IgD-negative memory B cell (primary cell): Measurements from ENCODE around the gene TNKS1BP1. TPM values are rescaled to one million over a fixed set of nuclear protein-coding genes. Genes with fewer than 3 reads are reported as not detected.
"Not testable (repeated sequence)": the region's sequence is repeated elsewhere in the genome, so short reads cannot be mapped to it uniquely, and the experiment has no call there.

Source experiments
- H3K27ac Mint-ChIP-seq, 3 donors: one replicate each; pipeline ENCODE4 v1.8.0; 2020 to 2022; ENCODE audit warnings: mild to moderate bottlenecking in 3 of 3, mixed read lengths in 3 of 3, moderate library complexity in 1 of 3
- H3K27me3 Mint-ChIP-seq: one replicate; pipeline ENCODE4 v1.8.0; 2021; ENCODE audit warnings: mixed read lengths
- H3K36me3 Mint-ChIP-seq: one replicate; pipeline ENCODE4 v1.8.0; 2020; ENCODE audit warnings: mild to moderate bottlenecking, mixed read lengths
- H3K4me1 Mint-ChIP-seq, 3 donors: one replicate each; pipeline ENCODE4 v1.8.0; 2020 to 2022; ENCODE audit warnings: mixed read lengths in 3 of 3, mild to moderate bottlenecking in 1 of 3
- H3K4me3 Mint-ChIP-seq, 4 donors: one replicate each; pipeline ENCODE4 v1.8.0; 2020 to 2022; ENCODE audit warnings: mild to moderate bottlenecking in 4 of 4, mixed read lengths in 4 of 4, moderate library complexity in 3 of 4
- H3K9me3 Mint-ChIP-seq, 3 donors: one replicate each; pipeline ENCODE4 v1.8.0; 2020 to 2021; ENCODE audit warnings: mixed read lengths in 3 of 3, mild to moderate bottlenecking in 1 of 3
- polyA plus RNA-seq: library from polyadenylated mRNA; unstranded; fragments of 300-500 nt; fragmentation: Illumina TruSeq; gene quantifications from one replicate; pipeline ENCODE4 v1.2.3, GENCODE V29; 2021

The TNKS1BP1 gene
- polyA plus RNA-seq, 1 donor from 2014 or later: 5.5 TPM

GRCh38 chr11:57347336-57347735, 22.6 kb upstream of the TNKS1BP1 start:
- H3K36me3 Mint-ChIP-seq: no peaks in the 10 kb centered on the region
- peaks cover 2 to 7% (median 4%) of the 10 kb centered on the region in 3 donors for H3K4me1 Mint-ChIP-seq
- H3K27ac Mint-ChIP-seq: no peak overlapping the region
- H3K9me3 Mint-ChIP-seq: peaks cover 0 to 6% (median 2%) of the 10 kb centered on the region in 3 donors
- no peak overlapping the region for H3K4me3 Mint-ChIP-seq
- H3K27me3 Mint-ChIP-seq: peaks cover 6% of the 10 kb centered on the region

- H3K9me3 Mint-ChIP-seq: no peaks in the 10 kb centered on the region
- no peaks in the 10 kb centered on the region for H3K36me3 Mint-ChIP-seq
- peaks cover 7% of the 10 kb centered on the region for H3K27me3 Mint-ChIP-seq
- H3K4me3 Mint-ChIP-seq: peak overlapping the region in 1 of 4 donors; percentile 34
- no peak overlapping the region for H3K27ac Mint-ChIP-seq
- peaks cover 2 to 7% (median 4%) of the 10 kb centered on the region in 3 donors for H3K4me1 Mint-ChIP-seq
Observed at GRCh38 chr11:57345555-57346211, 20.9 kb upstream of the TNKS1BP1 start.

- H3K27me3 Mint-ChIP-seq: peaks cover 5% of the 10 kb centered on the region
- no peaks in the 10 kb centered on the region for H3K9me3 Mint-ChIP-seq
- H3K4me3 Mint-ChIP-seq: no peak overlapping the region
Observed at GRCh38 chr11:57344826-57345225, 20.1 kb upstream of the TNKS1BP1 start.

GRCh38 chr11:57343825-57344224, 19.1 kb upstream of the TNKS1BP1 start:
- Mint-ChIP-seq H3K27me3 (peaks cover 10% of the 10 kb centered on the region), H3K27ac (no peak overlapping the region), H3K4me1 (peaks cover 0 to 7% (median 2%) of the 10 kb centered on the region in 3 donors), H3K36me3 (no peaks in the 10 kb centered on the region), H3K9me3 (no peaks in the 10 kb centered on the region), H3K4me3 (no peak overlapping the region)

More at GRCh38 chr11:57344826-57345225, 20.1 kb upstream of the TNKS1BP1 start:
- Mint-ChIP-seq H3K27ac (no peak overlapping the region), H3K36me3 (no peaks in the 10 kb centered on the region), H3K4me1 (peaks cover 0 to 7% (median 2%) of the 10 kb centered on the region in 3 donors)

- H3K27ac Mint-ChIP-seq: no peak overlapping the region
Observed at GRCh38 chr11:57342702-57343101, 17.9 kb upstream of the TNKS1BP1 start.

GRCh38 chr11:57341250-57341808, 16.6 kb upstream of the TNKS1BP1 start:
- H3K36me3 Mint-ChIP-seq: no peaks in the 10 kb centered on the region
- H3K4me3 Mint-ChIP-seq: no peak overlapping the region
- H3K4me1 Mint-ChIP-seq: peaks cover 0 to 7% (median 5%) of the 10 kb centered on the region in 3 donors
- no peaks in the 10 kb centered on the region for H3K9me3 Mint-ChIP-seq
- H3K27ac Mint-ChIP-seq: no peak overlapping the region
- peaks cover 11% of the 10 kb centered on the region for H3K27me3 Mint-ChIP-seq

More at GRCh38 chr11:57342702-57343101, 17.9 kb upstream of the TNKS1BP1 start:
- no peaks in the 10 kb centered on the region for H3K9me3 Mint-ChIP-seq
- H3K4me1 Mint-ChIP-seq: peaks cover 0 to 7% (median 2%) of the 10 kb centered on the region in 3 donors
- no peaks in the 10 kb centered on the region for H3K36me3 Mint-ChIP-seq
- H3K4me3 Mint-ChIP-seq: no peak overlapping the region
- peaks cover 11% of the 10 kb centered on the region for H3K27me3 Mint-ChIP-seq

GRCh38 chr11:57340039-57340615, 15.4 kb upstream of the TNKS1BP1 start:
- Mint-ChIP-seq H3K27ac (peak overlapping the region in 2 of 3 donors; percentile 55 to 83), H3K36me3 (no peaks in the 10 kb centered on the region), H3K27me3 (peaks cover 11% of the 10 kb centered on the region), H3K9me3 (no peaks in the 10 kb centered on the region), H3K4me3 (peak overlapping the region in 1 of 4 donors; percentile 53), H3K4me1 (peaks cover 4 to 9% (median 5%) of the 10 kb centered on the region in 3 donors)

GRCh38 chr11:57339328-57339727, 14.6 kb upstream of the TNKS1BP1 start:
- Mint-ChIP-seq H3K36me3 (no peaks in the 10 kb centered on the region), H3K27me3 (peaks cover 11% of the 10 kb centered on the region), H3K27ac (peak overlapping the region in 1 of 3 donors; percentile 83), H3K9me3 (no peaks in the 10 kb centered on the region), H3K4me3 (peak overlapping the region in 1 of 4 donors; percentile 53), H3K4me1 (peaks cover 10 to 16% (median 13%) of the 10 kb centered on the region in 3 donors)

GRCh38 chr11:57338142-57338541, 13.4 kb upstream of the TNKS1BP1 start, which contains the start of gene P2RX3:
TSS of gene P2RX3 (plus strand) at chr11:57338352. CDS start at chr11:57338551, 199 bp downstream.
- Mint-ChIP-seq H3K9me3 (no peaks in the 10 kb centered on the region), H3K27me3 (peaks cover 11% of the 10 kb centered on the region), H3K36me3 (no peaks in the 10 kb centered on the region), H3K27ac (peak within 1 kb of the TSS in 1 of 3 donors; percentile 83), H3K4me1 (peaks cover 15 to 20% (median 19%) of the 10 kb centered on the region in 3 donors), H3K4me3 (peak within 1 kb of the TSS in 2 of 4 donors; percentile 7 to 30)

GRCh38 chr11:57336856-57337255, 12.1 kb upstream of the TNKS1BP1 start:
- not testable (repeated sequence) for H3K36me3 Mint-ChIP-seq, H3K9me3 Mint-ChIP-seq
- Mint-ChIP-seq H3K27ac (peak overlapping the region in 2 of 3 donors; percentile 72 to 99), H3K4me1 (peaks cover 15 to 21% (median 21%) of the 10 kb centered on the region in 3 donors), H3K4me3 (peak overlapping the region in 2 of 4 donors; percentile 27 to 84), H3K27me3 (peaks cover 11% of the 10 kb centered on the region)

- Mint-ChIP-seq H3K4me3 (peak overlapping the region; percentile 84 to 99 (median 93)), H3K36me3 (no peaks in the 10 kb centered on the region), H3K9me3 (no peaks in the 10 kb centered on the region), H3K27ac (peak overlapping the region; percentile 72 to 99 (median 95)), H3K27me3 (peaks cover 11% of the 10 kb centered on the region), H3K4me1 (peaks cover 15 to 21% (median 21%) of the 10 kb centered on the region in 3 donors)
Observed at GRCh38 chr11:57336111-57336666, 11.4 kb upstream of the TNKS1BP1 start.

GRCh38 chr11:57335343-57336110, 10.8 kb upstream of the TNKS1BP1 start, which contains the start of gene SSRP1:
TSS of gene SSRP1 (minus strand) at chr11:57335892. CDS start at chr11:57335121, 771 bp downstream.
- Mint-ChIP-seq H3K9me3 (no peaks in the 10 kb centered on the region), H3K27me3 (peaks cover 6% of the 10 kb centered on the region), H3K27ac (peak within 1 kb of the TSS; percentile 72 to 99 (median 95)), H3K36me3 (no peaks in the 10 kb centered on the region), H3K4me3 (peak within 1 kb of the TSS; percentile 84 to 99 (median 93)), H3K4me1 (peaks cover 15 to 21% (median 21%) of the 10 kb centered on the region in 3 donors)

- Mint-ChIP-seq H3K27me3 (peaks cover 6% of the 10 kb centered on the region), H3K36me3 (peaks cover 3% of the 10 kb centered on the region), H3K27ac (peak overlapping the region; percentile 52 to 99 (median 90)), H3K4me3 (peak overlapping the region; percentile 84 to 99 (median 93)), H3K9me3 (no peaks in the 10 kb centered on the region), H3K4me1 (peaks cover 15 to 21% (median 21%) of the 10 kb centered on the region in 3 donors)
Observed at GRCh38 chr11:57335023-57335342, 10.2 kb upstream of the TNKS1BP1 start.

- Mint-ChIP-seq H3K9me3 (no peaks in the 10 kb centered on the region), H3K4me1 (peaks cover 15 to 21% (median 21%) of the 10 kb centered on the region in 3 donors), H3K36me3 (peaks cover 5% of the 10 kb centered on the region), H3K4me3 (peak overlapping the region in 3 of 4 donors; percentile 7 to 84 (median 12)), H3K27me3 (no peaks in the 10 kb centered on the region), H3K27ac (no peak overlapping the region)
Observed at GRCh38 chr11:57332694-57333440, 8.1 kb upstream of the TNKS1BP1 start.
